Measurements from ENCODE around the gene CFAP251.

GRCh38 chr12:121958541-121959240, 40.3 kb downstream of the CFAP251 start:
- TF ChIP-seq CC2D1A (CRISPR knock-in tag; IDR thresholded peaks at IDR 0.05) = no peak
- TF ChIP-seq DPF2 (CRISPR knock-in tag; IDR thresholded peaks at IDR 0.05; ENCODE audit: borderline replicate concordance, low read depth) = no peak
- no peak for TF ChIP-seq ZFP82 (CRISPR knock-in tag; IDR thresholded peaks at IDR 0.05; ENCODE audit: borderline replicate concordance)
- TF ChIP-seq CEBPB (IDR thresholded peaks at IDR 0.05; ENCODE audit: borderline replicate concordance, low read depth, low read length) = no peak
- no peak for TF ChIP-seq EP300 (IDR thresholded peaks at IDR 0.05; ENCODE audit: low read depth in 2 of 2, low read length in 2 of 2)
- TF ChIP-seq EP300 (CRISPR knock-in tag; IDR thresholded peaks at IDR 0.05; ENCODE audit: borderline replicate concordance) = no peak
- TF ChIP-seq MAX (IDR thresholded peaks at IDR 0.05) = no peak
- TF ChIP-seq PTBP1 (IDR thresholded peaks at IDR 0.05; ENCODE audit: low read depth, low read length, poor library complexity, severe bottlenecking) = no peak
